Activated naive CD8-positive, alpha-beta T cell treated with anti-CD3 and anti-CD28 coated beads, Interleukin-2, amount 50 U/mL, for 24 hours (primary cell): ENCODE measurements around the gene ADCY5.

Source experiments
- ATAC-seq: fragments of 150-1000 bp; cut with Tn5 transposase; one replicate; pipeline ENCODE4 v1.10.0; 2021
- DNase-seq: peaks from one replicate; pipeline ENCODE4 v3.0.0; 2021
- H3K27ac Mint-ChIP-seq: one replicate; pipeline ENCODE4 v1.8.0; 2021; ENCODE audit warnings: mild to moderate bottlenecking, mixed read lengths
- H3K27me3 Mint-ChIP-seq: one replicate; pipeline ENCODE4 v1.8.0; 2021; ENCODE audit warnings: mixed read lengths
- H3K36me3 Mint-ChIP-seq: one replicate; pipeline ENCODE4 v1.8.0; 2021; ENCODE audit warnings: low read depth, mixed read lengths
- H3K4me1 Mint-ChIP-seq: one replicate; pipeline ENCODE4 v1.8.0; 2021; ENCODE audit warnings: mixed read lengths
- H3K4me3 Mint-ChIP-seq: one replicate; pipeline ENCODE4 v1.8.0; 2021; ENCODE audit warnings: mild to moderate bottlenecking, moderate library complexity, mixed read lengths
- H3K9me3 Mint-ChIP-seq: one replicate; pipeline ENCODE4 v1.8.0; 2021; ENCODE audit warnings: mixed read lengths

The ADCY5 gene

GRCh38 chr3:123447416-123447748 is 1.5 kb downstream of the ADCY5 start:
- ATAC-seq (no peak), DNase-seq (no peak)
- Mint-ChIP-seq H3K4me3 (no peak overlapping the region), H3K36me3 (no peaks in the 10 kb centered on the region), H3K27me3 (peaks cover 64% of the 10 kb centered on the region), H3K27ac (no peak overlapping the region), H3K4me1 (no peaks in the 10 kb centered on the region), H3K9me3 (no peaks in the 10 kb centered on the region)

- Mint-ChIP-seq H3K4me3 (peak overlapping the region; percentile 25), H3K4me1 (no peaks in the 10 kb centered on the region), H3K36me3 (no peaks in the 10 kb centered on the region), H3K27me3 (peaks cover 63% of the 10 kb centered on the region), H3K9me3 (no peaks in the 10 kb centered on the region), H3K27ac (no peak overlapping the region)
- no peak for DNase-seq
- ATAC-seq: no peak
Measured at GRCh38 chr3:123446610-123447109, 2.2 kb downstream of the ADCY5 start.

GRCh38 chr3:123446210-123446609 is 2.7 kb downstream of the ADCY5 start:
- Mint-ChIP-seq H3K27ac (no peak overlapping the region), H3K9me3 (no peaks in the 10 kb centered on the region), H3K36me3 (no peaks in the 10 kb centered on the region), H3K4me1 (no peaks in the 10 kb centered on the region), H3K27me3 (peaks cover 59% of the 10 kb centered on the region), H3K4me3 (no peak overlapping the region)
- ATAC-seq (no peak), DNase-seq (no peak)

- H3K27me3 Mint-ChIP-seq: peaks cover 54% of the 10 kb centered on the region
- H3K9me3 Mint-ChIP-seq: no peaks in the 10 kb centered on the region
- DNase-seq: no peak
- H3K4me3 Mint-ChIP-seq: no peak overlapping the region
- no peak overlapping the region for H3K27ac Mint-ChIP-seq
- H3K36me3 Mint-ChIP-seq: no peaks in the 10 kb centered on the region
- no peak for ATAC-seq
- H3K4me1 Mint-ChIP-seq: no peaks in the 10 kb centered on the region
Measured at GRCh38 chr3:123445702-123446101, 3.2 kb downstream of the ADCY5 start.

GRCh38 chr3:123444744-123445143 is 4.1 kb downstream of the ADCY5 start:
- H3K36me3 Mint-ChIP-seq: no peaks in the 10 kb centered on the region
- H3K9me3 Mint-ChIP-seq: no peaks in the 10 kb centered on the region
- H3K4me1 Mint-ChIP-seq: no peaks in the 10 kb centered on the region
- H3K27me3 Mint-ChIP-seq: peaks cover 48% of the 10 kb centered on the region
- no peak overlapping the region for H3K4me3 Mint-ChIP-seq
- ATAC-seq (no peak), DNase-seq (no peak)
- no peak overlapping the region for H3K27ac Mint-ChIP-seq

- Mint-ChIP-seq H3K27me3 (peaks cover 48% of the 10 kb centered on the region), H3K9me3 (no peaks in the 10 kb centered on the region), H3K4me1 (no peaks in the 10 kb centered on the region), H3K4me3 (no peak overlapping the region), H3K36me3 (no peaks in the 10 kb centered on the region), H3K27ac (no peak overlapping the region)
- DNase-seq (no peak), ATAC-seq (no peak)
Measured at GRCh38 chr3:123444023-123444422, 4.9 kb downstream of the ADCY5 start.

GRCh38 chr3:123442908-123443307 is 6.0 kb downstream of the ADCY5 start:
- H3K27ac Mint-ChIP-seq: no peak overlapping the region
- no peak for ATAC-seq
- H3K4me3 Mint-ChIP-seq: no peak overlapping the region
- peaks cover 46% of the 10 kb centered on the region for H3K27me3 Mint-ChIP-seq
- no peaks in the 10 kb centered on the region for H3K36me3 Mint-ChIP-seq
- H3K4me1 Mint-ChIP-seq: no peaks in the 10 kb centered on the region
- no peak for DNase-seq
- H3K9me3 Mint-ChIP-seq: no peaks in the 10 kb centered on the region

- ATAC-seq (no peak), DNase-seq (no peak)
- no peaks in the 10 kb centered on the region for H3K36me3 Mint-ChIP-seq
- H3K27ac Mint-ChIP-seq: no peak overlapping the region
- H3K27me3 Mint-ChIP-seq: peaks cover 42% of the 10 kb centered on the region
- no peak overlapping the region for H3K4me3 Mint-ChIP-seq
- H3K9me3 Mint-ChIP-seq: no peaks in the 10 kb centered on the region
- no peaks in the 10 kb centered on the region for H3K4me1 Mint-ChIP-seq
Measured at GRCh38 chr3:123442125-123442524, 6.8 kb downstream of the ADCY5 start.

- Mint-ChIP-seq H3K4me1 (no peaks in the 10 kb centered on the region), H3K9me3 (no peaks in the 10 kb centered on the region), H3K4me3 (no peak overlapping the region), H3K36me3 (no peaks in the 10 kb centered on the region), H3K27me3 (peaks cover 25% of the 10 kb centered on the region), H3K27ac (no peak overlapping the region)
- DNase-seq: no peak
- no peak for ATAC-seq
Measured at GRCh38 chr3:123439806-123440580, 8.9 kb downstream of the ADCY5 start.

- no peak for DNase-seq
- Mint-ChIP-seq H3K4me3 (no peak overlapping the region), H3K27ac (no peak overlapping the region), H3K27me3 (peaks cover 2% of the 10 kb centered on the region), H3K4me1 (no peaks in the 10 kb centered on the region), H3K36me3 (no peaks in the 10 kb centered on the region), H3K9me3 (no peaks in the 10 kb centered on the region)
- no peak for ATAC-seq
Measured at GRCh38 chr3:123432832-123433523, 15.9 kb downstream of the ADCY5 start.

GRCh38 chr3:123431658-123432324 is 17.1 kb downstream of the ADCY5 start:
- Mint-ChIP-seq H3K9me3 (no peaks in the 10 kb centered on the region), H3K4me3 (no peak overlapping the region), H3K36me3 (no peaks in the 10 kb centered on the region), H3K27me3 (peaks cover 2% of the 10 kb centered on the region), H3K27ac (no peak overlapping the region), H3K4me1 (no peaks in the 10 kb centered on the region)
- no peak for DNase-seq
- ATAC-seq: no peak

- Mint-ChIP-seq H3K9me3 (no peaks in the 10 kb centered on the region), H3K36me3 (no peaks in the 10 kb centered on the region), H3K27me3 (peaks cover 2% of the 10 kb centered on the region), H3K4me1 (no peaks in the 10 kb centered on the region), H3K4me3 (no peak overlapping the region), H3K27ac (no peak overlapping the region)
- ATAC-seq (no peak), DNase-seq (no peak)
Measured at GRCh38 chr3:123431007-123431657, 17.8 kb downstream of the ADCY5 start.

GRCh38 chr3:123430266-123430665 is 18.6 kb downstream of the ADCY5 start:
- Mint-ChIP-seq H3K9me3 (no peaks in the 10 kb centered on the region), H3K4me3 (no peak overlapping the region), H3K27ac (no peak overlapping the region), H3K4me1 (no peaks in the 10 kb centered on the region), H3K36me3 (no peaks in the 10 kb centered on the region), H3K27me3 (peaks cover 2% of the 10 kb centered on the region)
- no peak for ATAC-seq
- no peak for DNase-seq

- Mint-ChIP-seq H3K9me3 (no peaks in the 10 kb centered on the region), H3K36me3 (no peaks in the 10 kb centered on the region), H3K4me3 (no peak overlapping the region), H3K27me3 (peaks cover 2% of the 10 kb centered on the region), H3K27ac (no peak overlapping the region), H3K4me1 (no peaks in the 10 kb centered on the region)
- no peak for DNase-seq
- ATAC-seq: no peak
Measured at GRCh38 chr3:123429362-123430125, 19.3 kb downstream of the ADCY5 start.
